ENCODE data around the gene OSBPL6.

Gene OSBPL6

DNA sequence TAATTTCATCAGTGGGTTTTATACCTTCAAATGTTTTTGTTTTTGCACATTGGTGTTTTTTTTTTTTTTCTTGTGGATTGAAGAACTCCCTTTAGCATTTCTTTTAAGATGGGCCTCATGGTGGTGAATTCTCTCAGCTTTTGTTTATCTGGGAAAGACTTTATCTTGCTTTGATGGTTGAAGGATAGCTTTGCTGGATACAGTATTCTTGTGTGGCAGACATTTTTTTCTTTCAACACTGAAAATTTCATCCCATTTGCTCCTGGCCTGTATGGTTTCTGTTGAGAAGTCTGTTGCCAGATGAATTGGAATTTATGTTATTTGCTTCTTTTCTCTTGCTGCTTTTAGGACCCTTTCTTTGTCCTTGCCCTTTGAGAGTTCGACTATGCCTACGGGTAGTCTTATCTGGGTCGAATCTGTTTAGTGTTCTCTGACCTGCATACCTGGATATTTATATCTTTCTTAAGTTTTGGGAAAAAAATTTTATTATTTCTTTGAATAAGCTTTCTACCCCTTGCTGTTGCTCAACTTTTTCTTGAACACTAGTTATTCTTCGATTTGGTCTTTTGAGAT is 231.0 kb downstream of the OSBPL6 start:
- H3K9me3 ChIP-seq (ENCODE audit: control insufficient read depth, low read length): no peaks in the 10 kb centered on the region
- no peak overlapping the region for H3K9ac ChIP-seq (ENCODE audit: low read length)
- no peaks in the 10 kb centered on the region for H3K27me3 ChIP-seq (ENCODE audit: control insufficient read depth, insufficient read depth, low read length)
- no peak overlapping the region for H3K4me3 ChIP-seq (ENCODE audit: low read length)
- no peaks in the 10 kb centered on the region for H3K36me3 ChIP-seq (ENCODE audit: control insufficient read depth, insufficient read depth, low read length)
- H3K4me1 ChIP-seq (ENCODE audit: control insufficient read depth, insufficient read depth, low read length): no peaks in the 10 kb centered on the region

DNA sequence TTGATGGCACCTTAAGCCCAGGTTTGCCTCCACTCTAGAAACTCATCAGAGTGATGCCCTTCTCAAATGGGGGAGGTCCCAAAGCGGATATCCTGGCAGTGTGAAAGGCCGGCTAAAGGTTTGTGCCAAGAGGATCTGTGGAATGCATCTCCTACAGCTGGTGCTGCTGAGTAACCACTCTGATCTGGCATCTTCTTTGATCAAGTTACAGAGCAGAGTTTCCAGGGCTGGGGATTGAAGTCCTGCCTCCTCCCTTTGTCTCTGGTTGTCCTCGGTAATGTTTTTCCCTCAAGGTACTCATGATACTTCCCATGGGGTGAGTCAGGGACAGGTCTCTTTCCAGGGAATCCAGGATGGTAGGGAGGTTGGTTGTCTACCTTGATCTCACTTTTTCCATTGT is 232.1 kb downstream of the OSBPL6 start:
- Histone ChIP-seq H3K4me1 (ENCODE audit: control insufficient read depth, insufficient read depth, low read length) (no peaks in the 10 kb centered on the region), H3K9me3 (ENCODE audit: control insufficient read depth, low read length) (no peaks in the 10 kb centered on the region), H3K27me3 (ENCODE audit: control insufficient read depth, insufficient read depth, low read length) (no peaks in the 10 kb centered on the region), H3K36me3 (ENCODE audit: control insufficient read depth, insufficient read depth, low read length) (no peaks in the 10 kb centered on the region), H3K9ac (ENCODE audit: low read length) (no peak overlapping the region), H3K4me3 (ENCODE audit: low read length) (no peak overlapping the region)

DNA sequence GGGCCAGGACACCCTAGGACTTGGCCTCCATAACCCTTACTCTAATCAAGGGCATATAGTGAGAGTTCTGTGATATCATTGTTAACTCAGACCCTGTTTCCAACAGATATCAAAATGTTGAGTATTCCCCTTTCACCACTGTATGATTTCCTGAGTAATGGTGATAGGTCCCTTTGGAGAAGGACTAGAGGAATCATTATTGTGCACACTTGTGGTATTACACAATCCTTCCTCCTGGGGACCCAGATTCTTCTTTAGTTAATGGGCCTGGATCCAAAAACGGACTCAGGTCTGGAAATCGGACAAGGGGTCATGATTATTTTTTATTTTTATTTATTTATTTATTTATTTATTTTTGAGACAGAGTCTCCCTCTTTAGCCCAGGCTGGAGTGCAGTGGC is 233.1 kb downstream of the OSBPL6 start:
- no peak overlapping the region for H3K9ac ChIP-seq (ENCODE audit: low read length)

DNA sequence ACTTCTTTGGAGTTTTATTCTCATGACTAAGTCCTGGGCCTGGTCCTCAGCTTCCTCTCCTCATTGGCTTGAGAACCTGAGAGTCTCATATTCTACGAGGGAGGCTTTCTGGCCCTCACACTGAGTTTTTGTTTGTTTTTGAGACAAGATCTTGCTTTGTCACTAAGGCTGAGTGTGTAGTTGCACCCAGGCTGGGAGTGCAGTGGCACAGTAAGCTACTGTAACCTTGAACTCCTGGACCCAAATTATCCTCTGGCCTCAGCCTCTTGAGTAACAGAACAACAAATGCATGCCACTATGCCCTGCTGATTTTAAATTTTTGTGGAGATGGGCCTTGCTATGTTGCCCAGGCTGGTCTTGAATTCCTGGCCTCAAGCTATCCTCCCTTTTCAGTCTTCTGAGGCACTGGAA is 234.1 kb downstream of the OSBPL6 start:
- H3K4me1 ChIP-seq (ENCODE audit: control insufficient read depth, insufficient read depth, low read length): no peaks in the 10 kb centered on the region
- H3K9me3 ChIP-seq (ENCODE audit: control insufficient read depth, low read length): no peaks in the 10 kb centered on the region
- H3K36me3 ChIP-seq (ENCODE audit: control insufficient read depth, insufficient read depth, low read length): no peaks in the 10 kb centered on the region
- no peaks in the 10 kb centered on the region for H3K27me3 ChIP-seq (ENCODE audit: control insufficient read depth, insufficient read depth, low read length)
- no peak overlapping the region for H3K9ac ChIP-seq (ENCODE audit: low read length)
- no peak overlapping the region for H3K4me3 ChIP-seq (ENCODE audit: low read length)

More for the DNA sequence above, 233.1 kb downstream of the OSBPL6 start:
- Histone ChIP-seq H3K36me3 (ENCODE audit: control insufficient read depth, insufficient read depth, low read length) (no peaks in the 10 kb centered on the region), H3K4me3 (ENCODE audit: low read length) (no peak overlapping the region), H3K4me1 (ENCODE audit: control insufficient read depth, insufficient read depth, low read length) (no peaks in the 10 kb centered on the region), H3K27me3 (ENCODE audit: control insufficient read depth, insufficient read depth, low read length) (no peaks in the 10 kb centered on the region), H3K9me3 (ENCODE audit: control insufficient read depth, low read length) (no peaks in the 10 kb centered on the region)

DNA sequence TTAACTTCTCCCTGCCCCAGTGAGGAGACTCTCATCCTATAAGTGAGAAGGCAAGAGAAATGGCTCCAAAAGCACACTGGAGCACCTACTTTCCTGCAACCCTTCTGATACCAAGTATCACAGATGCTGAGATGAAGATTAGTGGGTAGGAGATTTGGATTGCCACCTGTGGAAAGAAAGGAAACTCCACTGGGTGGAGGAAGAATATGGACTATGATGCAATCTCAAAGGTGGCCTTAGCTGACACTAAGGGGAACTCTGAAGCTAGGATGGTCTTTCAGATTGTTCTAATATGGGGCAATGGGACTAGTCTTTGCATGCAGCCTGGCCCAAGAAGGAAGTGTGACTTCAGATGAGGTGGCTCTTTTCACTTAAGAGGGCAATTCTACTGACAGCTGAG is 235.0 kb downstream of the OSBPL6 start:
- no peak overlapping the region for H3K4me3 ChIP-seq (ENCODE audit: low read length)
- no peaks in the 10 kb centered on the region for H3K27me3 ChIP-seq (ENCODE audit: control insufficient read depth, insufficient read depth, low read length)
- H3K9me3 ChIP-seq (ENCODE audit: control insufficient read depth, low read length): no peaks in the 10 kb centered on the region
- no peak overlapping the region for H3K9ac ChIP-seq (ENCODE audit: low read length)
- H3K36me3 ChIP-seq (ENCODE audit: control insufficient read depth, insufficient read depth, low read length): no peaks in the 10 kb centered on the region
- no peaks in the 10 kb centered on the region for H3K4me1 ChIP-seq (ENCODE audit: control insufficient read depth, insufficient read depth, low read length)

DNA sequence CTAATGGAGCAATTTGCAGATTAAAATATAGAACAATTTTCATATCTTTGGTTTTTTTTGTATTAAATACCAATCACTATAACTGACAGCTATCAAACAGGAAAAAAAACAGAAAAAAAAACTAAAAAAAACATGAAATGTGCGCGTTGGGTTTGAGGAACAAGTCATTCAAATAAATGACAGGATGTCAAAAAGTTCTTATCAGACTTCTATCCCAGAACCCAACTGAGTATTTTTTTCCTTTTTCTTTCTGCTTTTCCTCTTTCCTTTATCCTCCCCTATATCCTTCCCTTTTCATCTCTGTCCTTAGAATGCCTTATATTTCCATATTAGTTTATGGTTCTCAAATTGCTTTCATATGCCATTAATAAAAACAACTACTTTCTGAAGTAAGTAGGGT is 242.3 kb downstream of the OSBPL6 start:
- H3K27me3 ChIP-seq (ENCODE audit: control insufficient read depth, insufficient read depth, low read length): no peaks in the 10 kb centered on the region
- H3K4me3 ChIP-seq (ENCODE audit: low read length): no peak overlapping the region
- H3K9me3 ChIP-seq (ENCODE audit: control insufficient read depth, low read length): no peaks in the 10 kb centered on the region
- H3K4me1 ChIP-seq (ENCODE audit: control insufficient read depth, insufficient read depth, low read length): no peaks in the 10 kb centered on the region
- H3K9ac ChIP-seq (ENCODE audit: low read length): no peak overlapping the region
- H3K36me3 ChIP-seq (ENCODE audit: control insufficient read depth, insufficient read depth, low read length): no peaks in the 10 kb centered on the region

DNA sequence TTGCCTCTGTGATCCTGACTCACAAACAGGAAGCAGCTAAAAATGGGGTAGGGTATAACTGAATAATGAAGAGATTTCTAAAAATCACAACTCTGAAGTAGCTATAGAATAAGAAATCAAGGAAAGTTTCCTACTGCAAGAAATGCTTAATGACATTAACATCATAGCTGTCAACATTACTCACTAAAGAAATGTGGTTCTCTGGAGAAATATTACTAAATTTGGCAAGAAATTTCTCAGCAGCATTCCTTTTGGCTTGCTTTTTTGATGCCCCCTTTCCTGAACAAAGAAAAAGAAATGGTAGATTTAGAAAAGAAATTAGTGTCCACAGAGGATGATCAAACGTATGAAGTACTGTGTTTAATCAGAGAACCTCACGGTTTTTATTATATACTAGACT is 247.1 kb downstream of the OSBPL6 start:
- H3K9me3 ChIP-seq (ENCODE audit: control insufficient read depth, low read length): no peaks in the 10 kb centered on the region
- H3K36me3 ChIP-seq (ENCODE audit: control insufficient read depth, insufficient read depth, low read length): no peaks in the 10 kb centered on the region
- H3K9ac ChIP-seq (ENCODE audit: low read length): no peak overlapping the region
- H3K4me1 ChIP-seq (ENCODE audit: control insufficient read depth, insufficient read depth, low read length): no peaks in the 10 kb centered on the region
- no peak overlapping the region for H3K4me3 ChIP-seq (ENCODE audit: low read length)
- no peaks in the 10 kb centered on the region for H3K27me3 ChIP-seq (ENCODE audit: control insufficient read depth, insufficient read depth, low read length)

DNA sequence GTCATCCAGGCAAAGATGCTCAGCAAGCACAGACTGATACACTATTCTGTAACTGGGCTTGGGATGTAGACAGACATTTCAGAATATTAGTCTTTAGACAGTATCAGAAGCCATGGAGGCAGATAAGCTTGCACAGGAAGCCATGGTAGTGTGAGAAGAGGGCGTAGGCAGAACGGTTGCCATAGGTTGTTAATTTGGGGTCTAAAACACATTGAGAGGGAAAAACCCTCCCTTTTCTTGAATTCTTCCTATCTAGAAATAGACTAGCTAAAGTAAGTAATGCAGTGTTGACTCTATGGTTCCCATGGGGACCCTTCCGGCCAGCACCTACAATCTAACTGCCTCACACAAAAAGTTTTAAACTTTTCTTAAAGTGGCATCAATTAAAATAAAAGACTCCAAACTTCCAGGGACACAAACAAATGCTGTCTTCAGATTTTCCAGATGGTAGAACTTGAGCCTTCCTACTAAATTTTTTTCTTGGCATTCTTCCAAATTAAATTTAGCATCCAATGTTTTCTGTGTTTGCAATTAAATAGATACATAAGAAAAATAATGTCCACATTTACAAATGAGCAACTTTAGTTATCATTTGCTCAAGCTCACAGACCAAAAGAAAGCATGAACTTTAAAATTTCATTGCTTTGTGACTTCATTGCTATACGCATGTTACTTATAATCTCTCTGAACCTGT is 254.8 kb downstream of the OSBPL6 start:
- H3K4me3 ChIP-seq (ENCODE audit: low read length): no peak overlapping the region

DNA sequence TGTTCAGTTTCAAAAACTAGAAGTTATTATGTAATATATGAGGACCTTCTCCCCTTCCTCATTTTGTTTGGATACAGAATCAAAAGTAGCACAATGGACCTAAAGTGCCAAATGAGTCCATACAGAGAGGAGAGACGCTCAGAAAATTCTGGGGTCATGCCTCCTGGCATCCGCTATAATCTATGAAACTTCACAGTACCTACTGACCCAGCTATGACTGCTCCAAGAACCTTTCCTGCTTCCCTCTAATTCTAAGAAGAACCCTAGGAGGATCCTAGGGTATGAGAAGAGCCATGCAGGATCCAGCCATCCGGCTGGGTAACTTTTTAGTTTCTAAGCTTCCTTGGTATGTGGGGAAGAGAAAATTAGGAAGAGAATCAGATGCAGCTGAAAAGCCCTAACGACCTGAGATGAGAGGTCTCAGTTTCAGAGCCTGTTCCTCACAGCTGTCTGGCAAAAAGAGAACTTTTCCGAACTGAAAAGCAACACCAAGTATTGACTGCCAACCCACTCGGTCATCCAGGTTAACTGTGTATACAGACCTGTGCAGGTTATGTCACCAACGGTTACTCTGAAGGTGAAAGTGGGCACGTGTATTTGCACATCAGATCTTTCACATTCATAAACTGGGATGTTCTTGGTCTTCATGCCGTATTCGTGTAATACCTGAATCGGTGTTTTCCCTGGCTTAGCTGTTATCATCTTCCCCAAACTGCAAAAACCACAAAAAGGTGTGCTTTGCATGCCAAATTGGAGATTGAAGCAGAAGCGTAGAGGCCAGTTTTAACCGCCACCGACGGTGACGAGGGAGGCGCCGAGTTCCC is 255.6 kb downstream of the OSBPL6 start:
- peaks cover 3% of the 10 kb centered on the region for H3K36me3 ChIP-seq (ENCODE audit: control insufficient read depth, insufficient read depth, low read length)
- peaks cover 12% of the 10 kb centered on the region for H3K4me1 ChIP-seq (ENCODE audit: control insufficient read depth, insufficient read depth, low read length)
- no peaks in the 10 kb centered on the region for H3K9me3 ChIP-seq (ENCODE audit: control insufficient read depth, low read length)
- peak overlapping the region; percentile 80 for H3K9ac ChIP-seq (ENCODE audit: low read length)
- H3K27me3 ChIP-seq (ENCODE audit: control insufficient read depth, insufficient read depth, low read length): no peaks in the 10 kb centered on the region
- H3K4me3 ChIP-seq (ENCODE audit: low read length): peak overlapping the region; percentile 74

More for the DNA sequence above, 254.8 kb downstream of the OSBPL6 start:
- no peaks in the 10 kb centered on the region for H3K9me3 ChIP-seq (ENCODE audit: control insufficient read depth, low read length)
- no peaks in the 10 kb centered on the region for H3K27me3 ChIP-seq (ENCODE audit: control insufficient read depth, insufficient read depth, low read length)
- H3K4me1 ChIP-seq (ENCODE audit: control insufficient read depth, insufficient read depth, low read length): peaks cover 12% of the 10 kb centered on the region
- no peak overlapping the region for H3K9ac ChIP-seq (ENCODE audit: low read length)
- H3K36me3 ChIP-seq (ENCODE audit: control insufficient read depth, insufficient read depth, low read length): peaks cover 3% of the 10 kb centered on the region

DNA sequence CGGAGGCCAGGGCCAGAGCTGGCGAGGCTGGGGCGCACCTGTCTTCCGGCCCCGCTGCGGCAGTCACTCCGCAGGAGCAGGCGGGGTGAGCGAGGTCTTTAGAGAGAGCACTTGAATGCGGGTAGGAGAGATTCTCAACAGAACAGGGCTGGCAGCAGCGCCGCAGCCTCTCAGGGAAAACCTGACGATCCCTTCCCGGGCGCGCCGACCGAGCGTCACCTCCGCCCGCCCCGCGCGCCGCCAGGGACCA is 256.1 kb downstream of the OSBPL6 start:
- no peaks in the 10 kb centered on the region for H3K9me3 ChIP-seq (ENCODE audit: control insufficient read depth, low read length)

DNA sequence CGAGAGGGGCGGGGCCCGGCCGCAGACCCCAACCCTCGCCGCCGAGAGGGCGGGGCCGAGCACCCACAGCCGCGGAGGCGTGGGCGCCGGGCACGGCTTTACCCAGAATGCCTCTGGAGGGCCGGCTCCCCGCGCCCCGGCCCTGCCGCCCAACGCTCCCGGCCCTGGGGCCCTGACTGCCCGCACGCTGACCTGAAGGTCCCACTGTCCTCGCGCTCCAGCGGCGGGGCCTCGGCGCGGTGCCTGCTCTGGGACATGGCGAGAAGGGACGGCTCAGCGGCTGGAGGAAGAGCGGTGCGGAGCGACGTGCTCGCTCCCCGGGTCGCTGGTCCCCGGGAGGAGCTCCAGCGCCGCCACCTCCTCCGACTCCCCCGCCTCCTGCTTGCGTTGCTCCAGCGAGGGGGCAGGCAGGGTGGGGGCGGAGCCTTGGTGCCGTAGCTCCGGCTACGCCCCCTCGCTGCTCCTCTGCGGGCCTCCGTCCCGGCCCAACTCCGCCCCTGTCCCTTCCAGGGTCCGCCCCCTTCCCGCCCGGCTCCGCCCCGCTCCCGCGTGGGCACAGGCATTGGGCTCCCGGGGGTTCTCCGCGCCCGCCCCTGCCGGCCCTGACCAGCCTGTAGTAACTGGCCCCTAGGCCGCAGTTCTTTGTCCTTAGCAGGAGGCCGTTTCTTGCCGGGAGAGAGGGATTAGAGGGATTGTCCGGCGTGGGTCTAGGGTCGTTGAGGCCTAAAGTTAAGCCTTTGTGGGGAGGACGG is 256.6 kb downstream of the OSBPL6 start, which contains the start of the genes PJVK and PRKRA:
TSS of gene PJVK (plus strand) at position 605 of the 752 bp plus-strand sequence. CDS start 2,032 bp downstream, outside the sequence.
TSS of gene PRKRA (minus strand) at position 402 of the 752 bp plus-strand sequence. CDS start at position 257, 145 bp downstream.
- H3K9me3 ChIP-seq (ENCODE audit: control insufficient read depth, low read length): no peaks in the 10 kb centered on the region
- H3K9ac ChIP-seq (ENCODE audit: low read length): peak within 1 kb of the TSS; percentile 89
- peak within 1 kb of the TSS; percentile 74 for H3K4me3 ChIP-seq (ENCODE audit: low read length)
- no peaks in the 10 kb centered on the region for H3K27me3 ChIP-seq (ENCODE audit: control insufficient read depth, insufficient read depth, low read length)
- H3K4me1 ChIP-seq (ENCODE audit: control insufficient read depth, insufficient read depth, low read length): peaks cover 12% of the 10 kb centered on the region
- H3K36me3 ChIP-seq (ENCODE audit: control insufficient read depth, insufficient read depth, low read length): peaks cover 3% of the 10 kb centered on the region

More for the DNA sequence above, 256.1 kb downstream of the OSBPL6 start:
- Histone ChIP-seq H3K4me3 (ENCODE audit: low read length) (peak overlapping the region; percentile 74), H3K36me3 (ENCODE audit: control insufficient read depth, insufficient read depth, low read length) (peaks cover 3% of the 10 kb centered on the region), H3K27me3 (ENCODE audit: control insufficient read depth, insufficient read depth, low read length) (no peaks in the 10 kb centered on the region), H3K9ac (ENCODE audit: low read length) (peak overlapping the region; percentile 80), H3K4me1 (ENCODE audit: control insufficient read depth, insufficient read depth, low read length) (peaks cover 12% of the 10 kb centered on the region)
